ENCODE data around the gene REL.
"Not testable (repeated sequence)": the region's sequence is repeated elsewhere in the genome, so short reads cannot be mapped to it uniquely, and the experiment has no call there.

Gene REL

DNA sequence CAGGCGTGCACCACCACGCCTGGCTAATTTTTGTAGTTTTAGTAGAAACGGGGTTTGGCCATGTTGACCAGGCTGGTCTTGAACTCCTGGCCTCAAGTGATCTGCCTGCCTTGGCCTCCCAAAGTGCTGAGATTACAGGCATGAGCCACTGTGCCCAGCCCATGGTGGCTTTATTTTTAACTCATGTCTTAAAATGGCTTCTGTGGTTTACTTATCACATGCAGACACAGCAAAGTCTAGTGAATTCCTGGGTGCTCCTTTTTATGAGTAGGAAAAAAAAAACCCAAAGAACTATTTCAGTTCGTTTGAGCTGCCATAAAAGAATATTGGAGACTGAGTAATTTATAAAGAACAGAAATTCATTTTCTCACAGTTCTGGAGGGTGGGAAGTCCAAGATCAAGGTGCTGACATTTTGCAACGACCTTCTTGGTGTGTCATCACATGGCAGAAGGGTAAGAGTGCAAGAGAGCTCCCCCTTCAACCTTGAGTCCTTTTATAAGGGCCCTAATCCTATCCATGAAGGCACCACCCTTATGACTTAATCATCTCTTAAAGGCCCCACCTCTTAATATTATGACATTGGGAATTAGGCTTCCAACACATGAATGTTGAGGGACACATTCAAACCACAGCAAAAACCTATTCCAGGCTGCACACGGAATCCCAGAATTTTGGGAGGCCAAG is 12.6 kb upstream of the REL start:
- no peak for DNase-seq (ENCODE audit: low read depth)

DNA sequence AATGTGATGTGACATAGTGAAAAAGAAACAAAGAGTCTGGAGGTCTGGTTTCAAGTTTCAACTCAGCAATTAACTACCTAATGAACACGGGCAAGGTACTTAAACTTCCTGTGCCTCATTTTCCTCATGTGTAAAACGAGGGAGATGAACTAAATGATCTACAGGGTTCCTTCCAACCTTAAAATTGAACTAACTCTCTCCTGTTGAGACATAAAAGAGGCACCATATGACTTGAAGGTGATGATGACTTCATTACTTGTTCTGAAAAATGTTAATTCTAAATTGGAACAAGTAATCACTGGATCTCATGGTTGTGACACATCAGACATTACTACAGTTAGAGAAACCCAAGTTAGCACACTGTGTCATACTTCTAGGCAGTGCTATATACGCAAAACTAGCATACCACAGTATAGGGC is 8.9 kb upstream of the REL start:
- no peak for DNase-seq (ENCODE audit: low read depth)

DNA sequence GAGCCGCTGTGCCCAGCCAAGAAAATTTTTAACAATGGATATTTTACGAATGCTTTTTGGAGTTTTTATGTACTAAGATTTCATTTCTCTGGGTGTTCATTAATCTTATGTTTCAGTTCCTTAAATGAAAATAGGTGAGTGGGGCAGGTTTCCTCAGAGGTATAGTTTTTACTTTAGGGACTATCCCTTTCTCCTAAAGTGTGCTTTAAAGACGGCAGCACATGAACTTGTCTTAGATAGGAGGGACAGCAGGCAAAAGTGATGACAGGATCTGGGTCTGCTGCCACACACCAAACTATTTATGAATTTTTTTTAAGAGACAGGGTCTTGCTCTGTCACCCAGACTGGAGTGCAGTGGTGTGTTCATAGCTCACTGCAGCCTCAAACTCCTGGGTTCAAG is 8.0 kb upstream of the REL start:
- DNase-seq (ENCODE audit: low read depth), result no peak

DNA sequence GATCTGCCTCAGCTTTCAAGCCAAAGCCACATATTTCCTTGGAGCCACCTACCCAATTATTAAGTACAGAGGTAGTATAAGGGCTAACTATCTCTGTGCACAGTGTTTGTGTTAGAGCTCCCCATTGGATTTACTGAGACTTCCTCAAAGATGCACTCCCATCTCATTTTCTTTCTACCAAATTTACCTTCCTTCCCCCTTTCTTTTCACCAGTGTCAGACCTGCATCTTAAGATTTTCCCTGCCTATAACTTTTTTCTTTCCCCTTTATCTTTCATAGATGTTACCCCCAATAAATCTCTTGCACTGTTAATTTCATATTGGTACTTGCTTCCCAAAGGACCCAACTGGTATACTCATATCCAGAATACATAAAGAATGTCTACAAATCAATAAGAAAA is 5.9 kb upstream of the REL start:
- no peak for DNase-seq (ENCODE audit: low read depth)

DNA sequence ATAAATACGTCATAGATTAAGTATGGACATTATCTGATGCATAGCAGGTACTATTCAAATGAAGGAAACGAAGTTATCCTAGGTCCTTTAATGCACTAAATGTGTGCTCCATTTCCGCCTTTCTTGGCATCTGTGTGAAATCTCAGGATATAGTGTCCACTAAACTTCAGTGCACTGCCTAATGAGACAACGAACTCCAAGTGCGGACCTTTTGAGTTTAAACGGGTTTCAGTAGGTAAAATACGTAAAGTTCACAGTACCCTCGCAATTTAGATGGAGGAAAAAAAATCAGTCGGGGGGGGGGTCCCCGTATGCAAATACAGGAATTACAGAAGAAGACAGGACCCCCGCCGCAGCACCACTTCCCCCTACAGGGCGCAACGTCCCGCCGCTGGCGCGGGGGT is 729 bp upstream of the REL start:
- peak; percentile 31 for DNase-seq (ENCODE audit: low read depth)

DNA sequence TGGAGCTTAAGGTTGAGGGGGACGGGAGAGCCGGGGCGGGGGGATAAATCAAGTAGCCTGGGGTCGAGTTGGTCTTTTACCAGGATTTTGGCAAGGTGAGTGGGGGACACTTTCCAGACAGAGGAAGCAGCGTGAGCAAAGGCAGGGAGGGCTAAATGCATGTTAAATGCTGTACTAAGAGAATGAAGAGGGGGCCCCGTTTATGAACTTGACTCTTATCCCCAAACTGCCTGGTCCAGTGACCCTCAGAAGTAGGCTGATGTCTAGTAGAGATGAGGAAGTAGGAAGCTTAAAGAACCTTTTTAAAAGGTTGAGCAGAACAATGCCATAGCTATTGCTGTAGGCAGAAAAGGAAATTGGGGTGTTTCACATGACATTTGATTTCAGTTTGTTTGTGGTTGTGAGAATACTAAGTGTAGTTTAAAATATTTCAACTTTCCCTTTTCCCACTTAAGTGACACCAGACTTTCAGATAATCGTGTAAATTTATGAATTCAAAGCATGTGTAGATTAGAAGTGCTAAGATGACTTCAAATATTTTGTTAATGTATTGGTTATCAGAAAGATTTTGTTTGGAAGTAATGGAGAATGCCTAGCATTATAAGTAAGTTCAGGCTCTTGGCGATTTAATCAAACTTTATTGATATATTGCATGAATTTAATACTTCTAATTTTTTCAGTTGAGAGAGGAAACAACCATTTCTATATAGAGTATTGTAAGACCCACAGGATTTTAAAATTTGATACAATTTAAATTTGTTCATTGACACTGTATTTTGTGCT is 1.8 kb downstream of the REL start:
- peak; percentile 7 for DNase-seq (ENCODE audit: low read depth)

DNA sequence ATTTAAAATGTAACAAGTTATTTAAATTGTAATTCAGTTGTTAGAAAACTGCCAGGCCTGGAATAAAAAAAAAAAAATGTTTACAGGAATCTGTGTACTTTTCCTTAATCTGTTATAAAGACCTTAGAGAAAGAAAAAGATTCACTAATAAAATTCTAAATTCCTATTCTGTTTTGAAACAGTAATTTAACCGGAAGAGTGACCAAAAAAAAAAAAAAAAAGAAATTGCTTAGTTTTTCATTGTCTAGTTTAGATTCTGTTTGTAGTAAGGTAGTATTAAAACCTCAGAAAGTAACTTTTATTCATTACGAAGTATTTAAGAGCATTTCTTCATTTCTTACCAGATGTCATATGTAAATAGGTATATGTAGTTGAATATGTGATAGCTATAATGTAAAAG is 2.5 kb downstream of the REL start:
- DNase-seq (ENCODE audit: low read depth), result no peak

DNA sequence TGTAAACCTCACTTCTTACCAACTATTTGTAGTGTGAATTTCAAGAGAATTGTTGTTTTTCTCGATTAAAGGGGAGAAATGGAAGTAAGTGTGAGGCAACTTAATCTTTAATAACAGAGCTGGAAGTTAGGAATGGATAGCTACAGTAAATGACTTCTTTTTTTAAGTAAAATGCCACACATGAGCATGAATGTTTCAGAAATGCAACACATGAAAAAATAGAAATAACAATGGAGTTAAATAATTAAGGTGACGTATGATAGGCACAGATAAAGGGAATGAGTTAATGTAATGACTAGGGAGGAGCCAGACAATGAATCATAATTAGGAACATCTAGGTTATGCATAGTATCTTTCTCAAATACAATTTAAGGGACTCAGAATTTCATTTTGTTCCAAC is 3.4 kb downstream of the REL start:
- DNase-seq (ENCODE audit: low read depth), result peak; percentile 47

DNA sequence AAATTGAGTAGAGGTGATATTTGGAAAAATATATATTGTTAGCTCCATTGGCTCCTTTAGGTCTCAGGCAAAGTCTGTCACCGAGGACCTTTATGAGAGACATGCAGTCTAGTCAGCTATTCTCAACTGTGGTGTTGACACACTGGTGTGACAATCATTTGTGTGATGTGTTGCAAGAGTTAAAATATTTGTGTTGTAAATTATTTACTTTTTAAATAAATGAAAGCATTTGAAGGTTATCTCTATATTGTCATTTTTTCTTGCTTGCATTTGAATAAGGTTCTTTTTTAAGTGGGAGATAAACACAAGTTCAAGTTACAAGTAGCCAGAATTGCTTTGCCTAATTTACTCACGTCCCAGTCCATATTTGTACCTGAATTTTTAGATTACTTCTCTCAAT is 4.3 kb downstream of the REL start:
- no peak for DNase-seq (ENCODE audit: low read depth)

DNA sequence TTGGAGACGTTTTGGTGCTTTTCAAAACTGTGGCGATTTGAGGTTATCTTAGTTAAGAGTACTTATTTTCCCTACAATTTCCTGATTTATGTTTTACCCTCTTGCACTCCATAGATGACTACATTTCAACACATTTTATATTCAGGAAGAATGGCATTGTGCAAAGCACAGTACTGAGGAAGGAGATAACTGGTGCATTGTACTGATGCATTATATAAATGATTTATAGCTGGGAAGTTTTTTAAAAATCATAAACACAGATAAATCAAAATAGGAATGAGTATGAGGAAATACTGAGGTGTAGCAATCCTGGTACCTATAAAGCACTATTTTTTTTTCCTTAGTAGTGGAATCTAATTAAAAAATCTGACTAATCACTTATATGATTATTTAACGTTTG is 5.6 kb downstream of the REL start:
- DNase-seq (ENCODE audit: low read depth), result peak; percentile 83

DNA sequence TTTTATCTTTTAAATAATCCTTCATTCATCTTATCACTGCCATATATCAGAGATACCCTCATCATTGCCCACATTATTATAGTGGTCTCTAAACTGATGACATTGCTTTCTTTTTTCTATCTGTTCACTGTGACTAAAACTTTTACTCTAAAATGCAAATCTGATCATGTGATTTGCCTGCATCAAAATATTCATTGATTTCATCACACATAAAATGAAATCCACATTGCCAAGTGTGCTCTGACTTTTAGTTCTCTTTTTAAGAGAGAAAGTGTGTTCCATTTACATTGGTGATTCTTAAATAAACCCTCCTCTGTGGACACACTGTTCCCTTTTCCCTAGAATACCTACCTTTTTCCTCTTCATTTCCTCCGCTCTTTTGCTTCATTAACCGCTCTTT is 7.5 kb downstream of the REL start:
- no peak for DNase-seq (ENCODE audit: low read depth)

DNA sequence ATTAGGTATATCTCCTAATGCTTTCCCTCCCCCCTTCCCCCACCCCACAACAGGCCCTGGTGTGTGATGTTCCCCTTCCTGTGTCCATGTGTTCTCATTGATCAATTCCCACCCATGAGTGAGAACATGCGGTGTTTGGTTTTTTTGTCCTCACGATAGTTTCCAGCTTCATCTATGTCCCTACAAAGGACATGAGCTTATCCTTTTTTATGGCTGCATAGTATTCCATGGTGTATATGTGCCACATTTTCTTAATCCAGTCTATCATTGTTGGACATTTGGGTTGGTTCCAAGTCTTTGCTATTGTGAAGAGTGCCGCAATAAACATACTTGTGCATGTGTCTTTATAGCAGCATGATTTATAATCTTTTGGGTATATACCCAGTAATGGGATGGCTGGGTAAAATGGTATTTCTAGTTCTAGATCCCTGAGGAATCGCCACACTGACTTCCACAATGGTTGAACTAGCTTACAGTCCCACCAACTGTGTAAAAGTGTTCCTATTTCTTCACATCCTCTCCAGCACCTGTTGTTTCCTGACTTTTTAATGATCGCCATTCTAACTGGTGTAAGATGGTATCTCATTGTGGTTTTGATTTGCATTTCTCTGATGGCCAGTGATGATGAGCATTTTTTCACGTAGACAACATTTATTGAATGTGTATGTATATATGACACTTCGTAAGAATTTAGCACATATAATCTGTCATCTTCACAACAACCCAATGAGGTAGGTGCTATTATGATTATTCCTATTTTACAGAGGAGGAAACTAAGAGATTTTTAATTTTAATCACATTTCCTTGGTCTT is 8.4 kb downstream of the REL start:
- DNase-seq (ENCODE audit: low read depth), result not testable (repeated sequence)

DNA sequence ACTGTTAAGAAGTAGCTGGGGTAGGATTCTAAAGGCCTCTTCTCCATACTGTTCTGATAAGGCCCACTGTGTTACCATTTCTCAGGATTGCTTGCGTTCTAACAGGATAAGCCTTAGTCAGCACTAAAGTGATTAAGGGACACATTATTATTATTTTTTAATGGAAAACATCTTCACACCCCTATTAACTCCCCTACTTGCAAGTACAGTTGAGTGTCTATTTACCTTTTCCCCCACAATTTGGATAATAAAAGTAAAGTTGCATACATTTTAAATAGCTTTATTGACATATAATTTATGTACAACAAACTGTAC is 9.0 kb downstream of the REL start:
- DNase-seq (ENCODE audit: low read depth), result no peak

DNA sequence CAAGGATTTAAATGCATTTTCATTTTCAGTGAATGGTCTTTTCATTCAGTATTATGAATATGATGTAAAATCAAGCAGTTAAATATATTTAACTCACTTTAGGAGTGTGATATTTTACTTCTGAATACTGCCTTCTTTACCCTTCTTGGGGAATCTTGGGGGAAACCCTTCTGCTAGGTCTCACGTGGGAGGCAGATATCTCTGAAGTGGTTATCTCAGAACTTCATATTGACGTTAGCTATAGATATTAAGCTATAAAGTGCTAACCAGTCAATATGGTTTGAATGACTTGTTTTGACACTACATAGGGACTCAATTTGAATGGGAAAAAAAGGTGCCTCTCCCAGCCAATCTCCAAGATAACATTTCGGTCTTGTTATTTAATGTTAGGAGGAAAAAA is 9.8 kb downstream of the REL start:
- no peak for DNase-seq (ENCODE audit: low read depth)

DNA sequence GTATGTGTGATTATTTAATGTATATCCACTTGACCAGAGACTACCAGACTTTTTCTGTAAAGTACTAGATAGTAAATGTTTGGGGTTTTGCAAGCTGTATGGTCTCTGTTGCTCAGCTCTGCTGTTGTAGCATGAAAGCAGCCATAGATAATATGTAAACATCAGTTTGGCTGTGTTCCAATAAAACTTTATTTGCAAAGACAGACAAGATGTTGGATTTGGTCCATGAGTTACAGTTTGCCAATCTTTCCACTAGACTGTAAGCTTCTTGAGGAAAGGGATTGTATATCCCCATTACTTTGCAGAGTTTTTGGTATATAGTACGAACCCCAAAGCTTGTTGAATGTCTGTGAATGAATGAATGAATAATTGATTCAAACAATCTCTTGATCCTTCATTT is 17.2 kb downstream of the REL start:
- DNase-seq (ENCODE audit: low read depth), result peak; percentile 8

DNA sequence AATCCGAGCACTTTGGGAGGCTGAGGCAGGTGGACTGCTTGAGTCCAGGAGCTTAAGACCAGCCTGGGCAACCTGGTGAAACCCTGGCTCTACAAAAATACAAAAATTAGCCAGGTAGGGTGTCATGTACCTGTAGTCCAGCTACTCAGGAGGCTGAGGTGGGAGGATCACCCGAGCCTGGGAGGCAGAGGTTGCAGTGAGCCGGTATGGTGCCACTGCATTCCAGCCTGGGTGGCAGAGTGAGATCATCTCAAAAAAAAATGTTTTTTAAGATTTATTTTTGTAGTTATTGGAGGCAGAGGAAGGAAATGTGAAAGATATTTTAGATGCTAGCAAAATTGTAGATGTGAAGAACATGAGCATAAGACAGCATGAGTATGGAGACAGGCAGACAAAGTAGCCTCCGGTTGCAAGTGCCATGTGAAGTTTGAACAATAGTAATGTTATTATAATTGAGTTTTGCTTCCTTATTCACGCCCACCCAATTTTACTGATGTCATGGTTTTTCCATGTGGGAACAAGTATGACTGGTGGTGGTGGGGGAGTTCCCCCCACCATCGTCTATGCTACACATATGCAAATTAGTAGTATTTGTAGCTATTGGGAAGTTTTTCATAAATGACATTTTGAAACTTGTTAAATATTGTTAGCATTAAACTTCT is 18.0 kb downstream of the REL start:
- no peak for DNase-seq (ENCODE audit: low read depth)

DNA sequence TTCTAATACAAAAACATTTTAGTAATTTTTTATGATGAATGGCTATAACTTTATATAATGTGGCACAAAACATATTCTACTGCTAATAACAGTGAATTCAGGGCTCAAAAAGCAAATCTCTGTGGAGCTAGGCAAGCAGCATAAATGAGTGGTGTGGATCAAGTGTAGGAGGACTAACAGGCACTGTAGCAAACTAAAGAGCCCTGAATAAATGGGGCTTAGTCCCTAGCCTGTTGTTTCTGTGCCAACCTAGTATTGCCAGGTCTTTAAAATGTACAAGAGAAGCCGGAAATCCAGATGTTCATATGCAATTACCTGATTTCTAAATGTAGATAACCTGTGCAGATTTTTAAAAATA is 18.5 kb downstream of the REL start:
- DNase-seq (ENCODE audit: low read depth), result no peak

DNA sequence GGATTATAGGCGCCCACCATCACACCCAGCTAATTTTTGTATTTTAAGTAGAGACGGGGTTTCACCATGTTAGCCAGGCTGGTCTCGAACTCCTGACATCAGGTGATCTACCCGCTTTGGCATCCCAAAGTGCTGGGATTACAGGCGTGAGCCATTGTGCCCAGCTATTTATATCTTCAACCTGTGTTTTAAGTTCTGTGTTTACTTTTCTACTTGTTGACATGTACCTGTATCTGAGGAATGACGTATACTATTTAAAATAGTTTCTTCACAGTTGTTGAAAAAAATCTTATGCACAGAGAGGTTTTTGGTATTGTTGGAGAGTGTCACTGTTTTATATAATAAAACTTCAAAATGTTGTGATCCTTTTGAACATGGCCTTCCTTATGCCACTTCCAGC is 19.9 kb downstream of the REL start:
- DNase-seq (ENCODE audit: low read depth), result not testable (repeated sequence)

DNA sequence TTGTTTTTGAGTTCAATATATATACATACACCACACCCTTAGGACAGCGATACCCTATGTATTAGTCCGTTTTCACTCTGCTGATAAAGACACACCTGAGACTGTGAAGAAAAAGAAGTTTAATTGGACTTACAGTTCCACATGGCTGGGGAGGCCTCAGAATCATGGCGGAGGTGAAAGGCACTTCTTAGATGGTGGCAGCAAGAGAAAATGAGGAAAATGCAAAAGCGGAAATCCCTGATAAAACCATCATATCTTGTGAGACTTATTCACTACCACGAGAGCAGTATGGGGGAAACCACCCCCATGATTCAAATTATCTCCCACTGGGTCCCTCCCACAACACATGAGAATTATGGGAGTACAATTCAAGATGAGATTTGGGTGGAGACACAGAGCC is 24.5 kb downstream of the REL start:
- not testable (repeated sequence) for DNase-seq (ENCODE audit: low read depth)

DNA sequence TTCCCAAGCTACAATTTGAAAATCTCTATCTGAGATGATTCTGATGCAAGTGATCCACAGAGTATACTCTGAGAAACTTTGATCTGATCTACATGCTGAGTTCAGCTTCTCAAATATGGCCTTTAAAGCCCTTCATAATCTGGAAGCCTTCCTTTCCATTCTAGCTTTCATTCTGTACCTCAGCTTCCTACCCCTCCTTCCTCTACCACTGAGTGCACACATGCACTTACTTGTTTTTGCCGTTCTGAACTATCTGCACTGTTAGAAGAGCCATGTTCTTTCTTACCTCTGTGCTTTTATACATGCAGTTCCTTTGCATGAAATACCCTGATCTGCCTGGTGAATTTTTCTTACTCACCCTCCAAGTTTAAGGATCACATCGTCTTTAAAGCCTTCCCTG is 25.0 kb downstream of the REL start:
- DNase-seq (ENCODE audit: low read depth), result no peak

DNA sequence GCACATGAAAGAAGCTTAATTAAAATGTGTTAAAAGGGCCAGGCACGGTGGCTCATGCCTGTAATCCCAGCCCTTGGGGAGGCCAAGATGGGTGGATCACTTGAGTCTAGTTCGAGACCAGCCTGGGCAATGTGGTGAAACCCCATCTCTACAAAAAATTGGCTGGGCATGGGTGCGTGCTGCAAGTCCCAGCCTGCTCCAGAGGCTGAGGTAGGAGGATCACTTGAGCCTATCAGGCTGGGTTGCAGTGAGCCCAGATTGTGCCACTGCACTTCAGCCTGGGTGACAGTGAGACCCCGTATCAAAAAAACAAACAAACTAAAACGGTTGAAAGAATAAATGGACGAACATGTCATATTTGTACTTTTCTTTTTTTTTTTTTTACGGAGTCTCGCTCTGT is 26.0 kb downstream of the REL start:
- DNase-seq (ENCODE audit: low read depth), result no peak

DNA sequence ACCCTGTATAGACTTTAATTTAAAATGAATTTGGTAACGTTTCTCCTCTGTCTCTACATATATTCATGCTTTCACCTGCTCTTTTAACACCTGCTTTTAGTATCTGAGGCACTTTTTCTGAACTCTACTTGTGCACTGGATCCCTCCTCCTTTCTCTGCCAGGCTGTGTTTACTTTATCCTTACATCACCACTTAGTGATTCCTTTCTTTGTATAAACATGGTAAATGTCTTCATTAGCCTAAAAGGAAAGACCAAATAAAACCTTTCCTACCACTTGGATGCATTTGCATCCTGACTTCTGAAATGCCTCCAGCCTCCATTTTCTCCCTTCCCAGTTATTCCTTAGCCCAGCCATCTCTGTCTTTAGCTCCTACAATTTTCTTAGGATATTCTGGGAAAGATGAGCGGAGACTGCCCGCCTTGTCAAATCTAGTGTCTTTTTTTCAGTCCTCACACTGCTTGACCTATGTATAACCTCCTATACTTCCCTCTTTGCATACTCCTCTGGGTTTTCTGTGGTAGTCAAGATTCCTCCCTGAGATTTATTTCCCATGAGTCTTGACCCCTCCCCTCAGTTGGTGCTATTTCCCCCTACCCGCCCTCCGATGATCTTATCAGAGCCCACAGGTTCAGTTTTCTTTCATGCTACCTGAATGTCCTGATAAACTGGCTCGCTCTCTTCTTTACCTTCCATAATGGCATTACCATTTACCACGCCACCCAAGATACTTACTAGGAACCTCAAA is 44.8 kb downstream of the REL start:
- peak; percentile 21 for DNase-seq (ENCODE audit: low read depth)

Measured in amniotic epithelial cell (primary cell).